Stimulated activated CD8-positive, alpha-beta memory T cell treated with anti-CD3 and anti-CD28 coated beads, Interleukin-4, amount 100 ng/mL, for 48 hours (primary cell): Measurements from ENCODE around the gene ENO2.

Experiments used
- DNase-seq: peaks from one replicate; pipeline ENCODE4 v3.0.0-alpha.2; 2020

The ENO2 gene

DNA sequence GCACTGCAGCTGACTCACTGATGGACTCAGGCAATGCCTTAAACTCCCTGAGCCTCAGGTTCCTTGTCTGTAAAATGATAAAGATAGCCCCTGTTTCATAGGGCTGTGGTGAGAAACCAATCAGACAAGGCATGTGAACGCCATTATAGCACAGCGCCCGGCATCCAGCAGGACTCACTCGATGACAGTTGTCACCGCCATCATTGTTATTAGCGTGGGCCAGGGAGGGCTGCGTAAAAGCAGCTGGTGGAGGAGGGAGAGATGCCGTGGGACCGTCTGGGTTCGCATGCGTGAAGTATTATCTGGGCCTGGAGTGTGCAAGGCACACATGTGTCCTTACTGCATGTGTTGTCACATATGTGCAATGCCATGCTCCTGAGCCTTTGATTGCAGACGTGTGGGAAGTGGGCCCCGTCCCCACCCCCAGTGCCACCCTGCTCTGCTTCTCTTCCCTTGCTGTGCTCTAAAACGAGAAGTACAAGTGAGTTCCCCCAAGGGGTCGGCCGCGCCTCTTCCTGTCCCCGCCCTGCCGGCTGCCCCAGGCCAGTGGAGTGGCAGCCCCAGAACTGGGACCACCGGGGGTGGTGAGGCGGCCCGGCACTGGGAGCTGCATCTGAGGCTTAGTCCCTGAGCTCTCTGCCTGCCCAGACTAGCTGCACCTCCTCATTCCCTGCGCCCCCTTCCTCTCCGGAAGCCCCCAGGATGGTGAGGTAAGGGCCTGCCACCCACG lies 36.6 kb downstream of the ENO2 start, which contains the start of gene PTPN6:
Gene PTPN6 (plus strand): TSS at position 546 of the 730 bp plus-strand sequence. CDS start 157 bp downstream, at position 703.
- peak; percentile 75 for DNase-seq

DNA sequence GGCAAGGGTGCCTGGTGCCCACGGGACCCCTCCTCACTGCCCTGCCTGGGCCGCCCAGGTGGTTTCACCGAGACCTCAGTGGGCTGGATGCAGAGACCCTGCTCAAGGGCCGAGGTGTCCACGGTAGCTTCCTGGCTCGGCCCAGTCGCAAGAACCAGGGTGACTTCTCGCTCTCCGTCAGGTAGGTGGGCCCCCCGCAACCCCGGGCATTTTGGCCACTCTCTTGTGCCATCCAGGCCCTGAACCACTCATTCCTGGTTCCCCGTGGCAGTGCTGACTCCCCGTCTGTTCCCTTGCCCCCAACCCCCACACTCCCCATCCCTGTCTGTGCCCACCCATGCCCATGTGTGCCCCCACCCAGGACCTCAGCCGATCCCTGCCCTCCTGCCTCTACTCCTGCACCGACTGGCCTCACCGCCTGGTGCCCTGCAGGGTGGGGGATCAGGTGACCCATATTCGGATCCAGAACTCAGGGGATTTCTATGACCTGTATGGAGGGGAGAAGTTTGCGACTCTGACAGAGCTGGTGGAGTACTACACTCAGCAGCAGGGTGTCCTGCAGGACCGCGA lies 37.3 kb downstream of the ENO2 start:
- peak; percentile 48 for DNase-seq

DNA sequence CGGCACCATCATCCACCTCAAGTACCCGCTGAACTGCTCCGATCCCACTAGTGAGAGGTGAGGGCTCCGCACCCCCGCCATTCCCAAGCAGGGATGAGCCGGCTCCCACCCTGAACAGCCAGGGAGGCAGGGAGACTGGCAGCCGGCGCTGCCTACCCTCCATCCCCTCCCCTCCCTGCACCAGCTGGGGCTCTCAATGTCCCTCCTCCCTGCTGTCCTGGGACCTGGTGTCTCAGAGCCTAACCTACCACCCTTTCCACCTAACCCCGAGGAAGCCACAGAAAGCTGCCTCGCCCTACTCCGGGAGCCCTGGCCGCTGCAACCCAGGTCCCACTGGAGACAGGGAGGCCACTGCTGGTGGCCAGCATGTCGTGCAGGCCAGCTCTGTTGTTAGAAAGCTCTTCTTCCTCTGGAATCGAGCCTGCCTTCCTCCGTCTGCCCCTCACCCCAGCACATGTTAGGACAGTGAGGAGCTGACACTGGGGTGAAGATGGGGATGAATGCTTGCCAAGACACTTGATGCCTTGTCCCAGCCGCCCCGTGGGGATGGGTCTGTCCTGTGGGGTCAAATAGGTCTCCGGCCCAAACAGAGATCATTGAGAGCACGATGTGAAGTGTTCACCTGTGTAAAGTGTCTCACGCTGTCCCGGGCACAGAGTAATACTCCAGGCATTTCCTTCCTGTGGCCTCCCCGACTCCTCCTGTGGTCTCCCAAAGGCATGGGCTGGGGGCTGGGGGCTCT lies 37.9 kb downstream of the ENO2 start:
- DNase-seq = peak; percentile 54

DNA sequence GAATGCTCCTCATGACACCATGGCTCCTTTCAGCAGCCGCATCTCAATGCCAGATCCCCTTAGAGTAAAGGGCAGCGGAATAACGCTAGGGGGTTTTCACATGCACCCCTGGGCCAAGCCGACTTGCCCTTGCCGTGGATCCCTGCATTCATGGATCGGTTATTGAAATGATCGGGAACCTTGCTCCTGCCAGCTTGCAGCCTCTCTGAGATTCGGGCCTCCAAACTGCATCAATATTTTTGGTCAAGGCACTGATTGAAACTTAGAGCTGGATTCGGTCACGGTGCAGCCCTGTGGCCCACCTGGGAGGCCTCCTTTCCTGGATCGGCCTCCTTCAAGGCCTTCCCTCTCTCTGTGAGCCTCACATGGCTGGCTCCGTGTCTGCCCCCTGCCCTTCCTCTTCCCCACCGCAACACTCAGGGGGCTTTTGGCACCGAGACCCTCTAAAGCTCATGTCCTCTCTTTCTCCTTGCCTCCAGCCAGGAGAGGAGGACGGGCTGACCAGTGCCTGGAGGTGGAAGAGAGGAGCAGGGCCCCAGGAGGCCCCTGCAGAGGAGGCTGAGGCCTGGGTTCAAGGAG lies 38.6 kb downstream of the ENO2 start:
- peak; percentile 55 for DNase-seq

DNA sequence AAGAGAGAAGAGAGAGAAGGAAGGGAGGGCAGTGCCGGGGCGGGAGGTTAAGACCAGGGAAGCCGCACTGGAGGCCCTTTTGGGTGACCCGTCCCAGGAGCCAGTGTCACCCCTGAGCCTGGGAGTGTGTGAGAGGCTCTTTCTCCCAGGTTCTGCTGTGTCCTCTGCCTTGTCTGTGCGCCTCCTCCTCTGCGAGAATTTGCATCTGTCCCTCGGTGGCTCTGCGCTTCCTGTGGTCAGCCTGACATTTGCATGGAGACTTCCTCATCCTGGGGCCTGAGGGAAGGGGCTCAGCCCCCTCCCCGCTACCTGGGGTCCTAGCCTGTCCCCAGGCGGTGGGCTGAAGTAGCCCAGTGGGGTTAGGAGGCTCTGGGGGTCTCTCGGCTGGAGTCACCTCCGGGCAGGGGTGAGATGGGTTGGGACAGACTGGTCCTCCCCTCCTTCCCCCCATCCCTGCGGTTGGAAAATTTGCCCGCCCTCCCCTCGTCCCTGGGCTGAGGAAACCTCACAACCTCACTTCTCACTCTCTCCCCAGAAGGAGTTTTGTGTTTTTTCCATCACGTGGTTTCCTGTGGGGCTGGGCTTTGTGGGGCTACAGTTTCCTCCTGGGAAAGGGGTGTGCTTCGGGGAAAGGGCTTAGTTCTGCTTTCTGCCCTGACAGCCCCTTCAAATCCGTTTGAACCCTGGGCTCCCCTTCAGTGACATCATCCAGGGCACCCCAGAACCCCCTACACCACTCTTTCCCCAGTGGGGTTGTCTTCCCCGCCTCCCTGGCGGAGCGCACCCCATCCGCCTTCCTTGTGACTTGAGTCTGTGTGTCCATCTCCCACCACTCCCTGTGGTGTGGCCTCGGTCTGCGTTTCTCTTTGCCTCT lies 39.3 kb downstream of the ENO2 start:
- peak; percentile 91 for DNase-seq

DNA sequence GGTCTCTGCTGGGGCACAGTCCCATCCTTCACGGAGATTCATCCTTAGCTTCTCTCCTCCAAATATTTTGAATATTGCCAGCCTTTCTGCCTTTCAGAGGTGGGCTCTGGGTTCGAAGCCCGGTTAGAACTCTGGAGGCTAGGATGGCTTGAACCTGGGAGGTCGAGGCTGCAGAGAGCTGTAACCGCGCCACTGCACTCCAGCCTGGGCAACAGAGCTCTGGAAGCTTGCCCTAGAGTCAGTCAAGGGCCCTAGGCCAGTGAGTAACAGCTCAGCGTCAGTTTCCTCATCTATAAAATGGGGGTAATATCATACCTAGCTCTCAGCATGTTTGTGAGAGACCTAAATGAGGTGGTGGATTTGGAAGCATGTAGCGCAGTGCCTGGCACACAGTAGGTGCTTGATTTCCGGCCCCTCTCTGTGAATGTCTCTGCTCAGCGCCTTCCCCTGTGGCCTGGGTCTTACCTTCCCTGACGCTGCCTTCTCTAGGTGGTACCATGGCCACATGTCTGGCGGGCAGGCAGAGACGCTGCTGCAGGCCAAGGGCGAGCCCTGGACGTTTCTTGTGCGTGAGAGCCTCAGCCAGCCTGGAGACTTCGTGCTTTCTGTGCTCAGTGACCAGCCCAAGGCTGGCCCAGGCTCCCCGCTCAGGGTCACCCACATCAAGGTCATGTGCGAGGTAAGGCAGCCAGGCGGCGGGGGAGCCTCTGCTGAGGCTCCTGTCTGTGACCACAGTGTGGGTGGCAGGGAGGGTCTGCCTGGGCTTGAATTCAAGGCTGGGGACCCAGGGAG lies 40.1 kb downstream of the ENO2 start:
- peak; percentile 51 for DNase-seq

DNA sequence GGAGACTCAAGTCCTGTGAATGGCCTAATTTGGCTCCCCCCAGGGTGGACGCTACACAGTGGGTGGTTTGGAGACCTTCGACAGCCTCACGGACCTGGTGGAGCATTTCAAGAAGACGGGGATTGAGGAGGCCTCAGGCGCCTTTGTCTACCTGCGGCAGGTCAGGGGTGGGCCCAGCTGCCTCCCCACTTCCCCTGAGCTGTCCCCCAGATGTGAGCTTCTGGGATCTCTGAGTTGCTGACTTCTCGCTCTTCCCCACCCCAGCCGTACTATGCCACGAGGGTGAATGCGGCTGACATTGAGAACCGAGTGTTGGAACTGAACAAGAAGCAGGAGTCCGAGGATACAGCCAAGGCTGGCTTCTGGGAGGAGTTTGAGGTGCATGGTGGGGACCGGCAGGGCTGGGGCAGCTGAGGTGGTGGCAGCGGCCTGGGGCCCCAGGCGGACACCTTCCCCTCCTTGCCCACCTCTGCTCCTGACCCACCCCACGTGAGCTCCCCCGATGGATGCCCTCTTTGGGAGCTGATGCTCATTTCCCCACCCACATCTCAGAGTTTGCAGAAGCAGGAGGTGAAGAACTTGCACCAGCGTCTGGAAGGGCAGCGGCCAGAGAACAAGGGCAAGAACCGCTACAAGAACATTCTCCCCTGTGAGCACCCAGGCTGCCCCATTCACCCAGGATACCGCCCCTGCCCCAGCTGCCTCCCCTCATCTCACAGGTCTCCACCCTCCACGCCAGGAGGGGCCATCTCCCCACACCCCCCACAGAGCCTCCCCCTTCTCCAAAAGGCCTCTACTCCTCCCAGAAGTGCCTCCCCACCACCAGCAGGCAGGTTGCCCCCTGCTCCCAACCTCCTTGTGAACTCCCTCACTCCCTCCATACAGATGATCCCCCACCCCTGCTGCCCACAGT lies 41.0 kb downstream of the ENO2 start:
- no peak for DNase-seq

DNA sequence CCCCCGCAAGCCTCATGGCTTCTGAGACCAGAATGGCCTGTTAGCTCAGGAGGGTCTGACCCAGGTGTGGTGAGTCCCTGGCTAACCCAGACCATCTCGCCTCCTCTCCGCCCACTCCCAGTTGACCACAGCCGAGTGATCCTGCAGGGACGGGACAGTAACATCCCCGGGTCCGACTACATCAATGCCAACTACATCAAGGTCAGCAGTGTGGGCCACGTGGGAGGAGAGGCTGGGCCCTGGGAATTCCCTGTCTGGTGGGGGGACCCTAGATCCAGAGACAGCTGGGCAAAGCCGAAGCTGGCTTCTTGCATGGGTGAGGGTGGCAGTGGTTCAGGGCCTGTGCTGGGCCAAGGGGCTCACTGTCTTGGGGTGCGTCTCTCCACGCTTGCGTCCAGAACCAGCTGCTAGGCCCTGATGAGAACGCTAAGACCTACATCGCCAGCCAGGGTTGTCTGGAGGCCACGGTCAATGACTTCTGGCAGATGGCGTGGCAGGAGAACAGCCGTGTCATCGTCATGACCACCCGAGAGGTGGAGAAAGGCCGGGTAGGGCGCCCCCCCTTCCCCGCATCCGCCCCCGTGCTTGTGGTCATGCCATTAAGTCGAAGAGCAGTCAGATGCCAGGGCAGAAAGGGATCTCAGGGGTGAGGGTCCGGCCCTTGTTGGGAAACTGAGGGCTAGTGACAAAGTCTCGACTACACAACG lies 41.8 kb downstream of the ENO2 start:
- peak; percentile 62 for DNase-seq

DNA sequence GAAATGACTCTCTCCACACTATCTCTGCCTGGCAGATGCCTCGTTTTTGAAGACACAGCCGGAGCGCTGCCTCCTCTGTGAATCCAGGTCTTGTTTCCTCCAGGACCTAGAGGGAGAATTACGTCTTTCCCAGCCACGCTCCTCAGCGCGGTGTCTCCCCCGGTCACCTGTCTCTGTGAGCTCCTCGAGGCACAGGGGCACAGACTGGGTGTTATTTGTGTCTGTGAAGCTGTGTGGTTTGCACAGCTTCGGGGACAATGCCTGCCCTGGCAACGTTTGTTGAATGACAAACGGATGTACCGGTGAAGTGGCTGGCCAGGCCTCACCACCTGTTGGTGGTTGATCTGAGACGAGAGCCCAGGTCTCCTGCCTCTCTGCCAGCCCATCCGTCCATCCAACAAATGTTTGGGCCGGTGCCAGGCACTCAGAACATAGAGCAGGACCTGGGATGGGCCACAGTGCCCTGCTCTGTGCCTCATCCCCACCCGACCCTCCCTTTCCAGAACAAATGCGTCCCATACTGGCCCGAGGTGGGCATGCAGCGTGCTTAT lies 42.8 kb downstream of the ENO2 start:
- DNase-seq = peak; percentile 49

DNA sequence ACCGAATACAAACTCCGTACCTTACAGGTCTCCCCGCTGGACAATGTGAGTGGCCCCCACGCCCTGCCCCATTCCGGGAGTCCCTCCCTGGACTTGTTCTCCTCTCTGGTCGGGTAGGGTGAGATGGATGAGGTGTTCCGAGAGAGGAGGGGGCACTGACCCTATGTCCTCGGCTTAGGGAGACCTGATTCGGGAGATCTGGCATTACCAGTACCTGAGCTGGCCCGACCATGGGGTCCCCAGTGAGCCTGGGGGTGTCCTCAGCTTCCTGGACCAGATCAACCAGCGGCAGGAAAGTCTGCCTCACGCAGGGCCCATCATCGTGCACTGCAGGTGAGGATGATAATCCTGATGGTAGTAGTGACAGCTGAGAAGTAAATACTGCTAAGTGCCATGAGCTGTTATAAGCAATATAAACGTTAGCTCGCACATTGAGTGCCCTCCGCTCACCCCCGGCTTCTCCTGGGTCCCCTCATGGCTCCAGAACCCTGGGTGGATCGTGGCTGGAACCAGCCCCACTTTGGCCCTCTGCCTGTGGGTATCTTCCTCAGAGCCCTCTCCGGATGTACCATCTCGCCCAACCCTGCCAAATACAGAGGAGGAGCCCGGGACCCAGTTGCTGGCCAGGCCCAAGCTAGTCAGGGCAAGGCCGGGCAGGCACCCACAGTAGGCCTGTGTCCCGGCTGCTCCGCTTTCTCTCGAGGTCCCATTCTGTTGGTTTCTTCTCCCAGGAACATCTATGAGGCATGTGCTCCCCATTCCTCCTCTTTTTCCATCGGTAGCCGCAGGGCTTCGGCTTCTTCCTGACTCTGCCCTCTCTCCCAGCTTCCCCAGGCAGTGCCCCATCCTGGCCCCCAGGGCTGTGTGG lies 43.6 kb downstream of the ENO2 start:
- no peak for DNase-seq

DNA sequence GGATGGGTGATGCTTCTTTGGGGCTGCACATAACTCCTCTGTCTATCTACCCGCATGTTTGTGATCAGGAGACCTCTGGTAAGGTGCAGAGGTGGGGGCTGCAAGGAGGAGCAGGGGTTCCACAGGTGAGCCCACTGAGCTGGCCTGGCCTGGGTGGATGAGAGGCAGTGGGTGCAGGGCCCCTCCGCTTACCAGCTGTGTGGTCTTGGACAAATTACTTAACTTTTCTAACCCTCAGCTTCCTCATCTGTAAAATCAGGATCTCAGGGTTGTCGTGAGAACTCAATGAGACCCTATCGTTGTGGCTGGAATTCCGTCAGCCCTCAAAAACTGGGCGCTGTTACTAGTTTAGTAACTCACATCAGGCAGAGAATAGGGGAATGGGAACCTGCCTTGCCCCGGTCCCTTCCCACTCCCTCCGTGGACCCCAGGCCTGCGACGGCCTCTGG lies 44.3 kb downstream of the ENO2 start:
- no peak for DNase-seq

DNA sequence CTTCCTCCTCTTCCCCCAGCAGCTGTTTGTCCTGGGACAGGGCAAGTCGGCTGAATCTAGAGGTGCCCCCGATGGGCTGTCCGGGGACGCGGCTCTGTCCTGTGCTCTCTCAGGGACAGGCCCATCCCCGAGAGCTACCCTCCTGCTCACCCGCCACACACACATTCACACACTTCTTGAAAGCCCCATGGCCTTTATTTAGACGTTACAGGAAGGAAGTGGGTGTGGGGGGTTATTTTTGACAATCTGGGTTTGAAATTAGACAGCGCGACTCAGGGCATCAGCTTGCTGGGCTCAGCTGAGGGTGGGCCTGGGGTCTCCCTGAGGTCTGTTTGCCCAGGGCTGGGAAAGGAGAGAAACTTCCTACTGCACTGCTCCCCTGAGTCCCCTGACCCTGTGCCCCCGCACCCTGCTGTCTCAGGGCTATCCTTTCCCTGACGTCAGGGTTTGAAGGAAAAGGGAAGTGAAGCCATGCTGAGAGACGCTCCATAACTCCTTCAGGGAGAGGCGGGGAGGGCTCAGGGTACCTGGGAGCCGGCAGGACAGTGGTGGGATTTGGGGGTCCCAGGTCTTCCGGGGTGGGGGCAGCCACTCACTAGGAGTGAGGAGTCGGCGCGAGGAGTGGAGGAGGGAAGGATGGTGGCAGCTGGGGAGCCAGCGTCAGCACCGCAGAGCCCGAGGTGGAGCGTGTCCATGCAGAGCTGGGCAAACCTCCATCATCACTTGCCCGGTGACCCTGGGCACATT lies 44.9 kb downstream of the ENO2 start:
- peak; percentile 73 for DNase-seq

DNA sequence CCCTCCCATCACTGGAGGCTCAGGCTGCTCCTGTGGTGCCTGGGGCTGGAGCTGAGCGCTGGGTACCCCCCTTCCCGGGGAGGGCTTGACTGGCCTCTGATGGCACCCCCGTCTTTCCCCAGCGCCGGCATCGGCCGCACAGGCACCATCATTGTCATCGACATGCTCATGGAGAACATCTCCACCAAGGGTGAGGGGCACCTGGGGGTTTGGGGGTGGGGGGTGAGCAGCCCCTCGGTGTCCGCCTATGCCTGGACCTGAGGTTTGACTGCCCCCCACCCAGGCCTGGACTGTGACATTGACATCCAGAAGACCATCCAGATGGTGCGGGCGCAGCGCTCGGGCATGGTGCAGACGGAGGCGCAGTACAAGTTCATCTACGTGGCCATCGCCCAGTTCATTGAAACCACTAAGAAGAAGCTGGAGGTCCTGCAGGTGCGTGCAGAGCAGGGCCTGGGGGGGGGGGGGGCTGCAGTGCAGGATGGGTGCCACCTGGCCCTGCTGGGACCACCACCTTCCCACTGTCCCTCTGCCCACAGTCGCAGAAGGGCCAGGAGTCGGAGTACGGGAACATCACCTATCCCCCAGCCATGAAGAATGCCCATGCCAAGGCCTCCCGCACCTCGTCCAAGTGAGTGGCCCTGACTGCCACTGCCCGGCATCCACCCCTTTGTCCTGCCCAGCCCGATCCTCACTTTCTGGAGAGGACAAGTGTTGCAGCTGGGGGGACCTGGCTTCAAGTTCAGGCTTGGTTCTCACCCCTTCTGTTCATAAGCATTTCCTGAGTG lies 45.6 kb downstream of the ENO2 start:
- DNase-seq = no peak

DNA sequence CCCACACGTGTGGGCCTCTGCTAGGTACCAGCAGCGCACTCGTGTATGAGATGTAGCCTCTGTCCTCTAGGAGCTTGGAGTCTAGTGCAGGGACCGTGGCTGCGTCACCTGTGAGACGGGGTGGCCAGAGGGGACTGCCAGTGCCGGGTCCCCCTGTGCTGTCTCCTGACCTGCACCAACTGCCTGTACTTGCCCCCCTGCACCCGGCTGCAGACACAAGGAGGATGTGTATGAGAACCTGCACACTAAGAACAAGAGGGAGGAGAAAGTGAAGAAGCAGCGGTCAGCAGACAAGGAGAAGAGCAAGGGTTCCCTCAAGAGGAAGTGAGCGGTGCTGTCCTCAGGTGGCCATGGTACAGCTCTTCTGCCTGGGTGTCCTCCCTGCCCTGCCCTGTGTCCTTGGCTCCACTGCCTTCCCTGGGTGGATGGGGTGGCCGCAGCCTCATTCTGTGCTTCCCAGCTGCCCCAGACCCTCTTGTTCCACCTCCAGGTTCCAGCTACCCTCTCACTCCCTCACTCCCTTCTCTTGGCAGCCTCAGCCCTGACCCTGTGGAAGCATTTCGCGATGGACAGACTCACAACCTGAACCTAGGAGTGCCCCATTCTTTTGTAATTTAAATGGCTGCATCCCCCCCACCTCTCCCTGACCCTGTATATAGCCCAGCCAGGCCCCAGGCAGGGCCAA lies 46.4 kb downstream of the ENO2 start:
- peak; percentile 54 for DNase-seq

DNA sequence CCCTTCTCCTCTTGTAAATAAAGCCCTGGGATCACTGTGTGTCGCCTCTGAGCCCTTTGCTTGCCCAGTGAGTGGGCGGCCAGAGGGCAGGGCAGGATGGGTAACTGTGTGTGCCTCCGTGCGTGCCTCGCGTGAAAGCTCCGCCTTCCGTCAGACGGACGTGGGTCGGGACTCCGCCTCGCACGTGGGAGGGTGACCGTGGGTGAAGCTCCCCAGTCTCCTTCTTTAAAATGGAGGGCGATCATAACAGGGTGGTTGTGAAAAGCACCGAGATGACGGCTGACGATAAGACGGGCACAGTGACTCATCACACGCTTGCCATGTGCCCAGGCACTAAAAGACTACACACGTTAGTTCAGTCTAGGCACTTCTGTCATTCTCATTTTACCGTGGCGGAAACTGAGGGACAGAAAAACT lies 46.9 kb downstream of the ENO2 start:
- DNase-seq = peak; percentile 95

DNA sequence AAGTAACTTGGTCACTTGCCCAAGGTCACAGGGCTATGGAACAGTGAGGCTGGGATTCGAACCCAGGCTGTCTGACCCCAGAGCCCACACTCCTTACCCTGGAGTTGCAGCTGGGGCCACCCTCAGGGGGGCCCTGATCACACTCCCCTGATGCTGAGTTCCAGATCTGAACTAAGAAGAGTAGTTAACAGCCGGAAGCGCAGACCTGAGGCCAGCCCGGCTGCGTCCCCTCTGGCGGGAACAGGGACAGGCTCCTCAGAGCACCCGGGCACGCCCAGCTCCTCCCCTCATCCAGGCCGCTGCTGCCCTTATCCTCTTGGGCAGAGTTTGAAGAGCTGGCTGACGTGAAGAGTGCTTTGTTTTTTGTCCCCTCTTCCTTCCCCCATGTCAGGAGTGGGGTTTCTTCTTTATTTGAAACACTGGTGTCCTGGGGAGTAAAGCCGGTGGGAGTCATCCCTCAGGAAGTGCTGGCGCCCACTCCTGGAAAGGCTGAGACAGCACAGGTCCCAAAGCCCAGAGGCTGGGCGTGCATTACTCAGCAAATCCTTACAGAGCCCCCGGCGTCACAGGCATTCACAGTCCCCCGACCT lies 47.4 kb downstream of the ENO2 start:
- DNase-seq = peak; percentile 73
